ENCODE measurements around the gene PRSS58. TPM values are rescaled to one million over a fixed set of nuclear protein-coding genes. Genes with fewer than 3 reads are reported as not detected.

The PRSS58 gene
- total RNA-seq, 6 experiments from 2014 or later = not detected

DNA sequence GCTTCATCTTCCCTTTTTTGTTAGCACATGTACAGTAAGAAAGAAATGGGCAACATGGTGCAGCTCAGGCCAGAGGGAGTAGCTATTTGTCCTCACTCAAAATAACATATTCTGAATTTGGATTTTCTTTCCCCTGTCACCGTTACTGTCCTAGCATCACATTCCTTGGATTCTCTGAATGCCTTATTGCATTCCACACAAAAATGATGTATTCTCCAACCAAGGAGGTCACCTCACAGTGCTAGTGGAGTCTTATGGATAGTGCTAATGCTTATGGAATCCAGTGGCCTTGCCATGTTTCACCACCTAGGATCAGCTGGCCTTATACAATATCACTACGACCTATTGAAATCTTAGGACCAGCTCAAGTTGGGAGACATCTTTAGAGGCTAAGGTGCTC, 7.2 kb downstream of the PRSS58 start:
- WGBS (ENCODE audit: insufficient coverage, low coverage, low lambda C conversion rate, missing lambda C conversion rate) = 77% methylated on average over 2 of the region's 2 CpGs
- intact Hi-C loops (cut with DNase I) = no loop called here
- no peak for ATAC-seq

GRCh38 chr7:142249918-142250317, 7.9 kb downstream of the PRSS58 start:
- TF ChIP-seq CTCF (IDR thresholded peaks at IDR 0.05) = no peak
- no peak for TF ChIP-seq POLR2A (IDR thresholded peaks at IDR 0.05)
- ATAC-seq (no peak), DNase-seq (no peak)
- H3K4me1 ChIP-seq = no peaks in the 10 kb centered on the region
- H3K27me3 ChIP-seq = no peaks in the 10 kb centered on the region
- no peak overlapping the region for H3K4me3 ChIP-seq
- no peak overlapping the region for H3K27ac ChIP-seq
- no peaks in the 10 kb centered on the region for H3K36me3 ChIP-seq
- intact Hi-C loops (cut with DNase I) = no loop called here
- H3K9me3 ChIP-seq = no peaks in the 10 kb centered on the region

More for the DNA sequence above, 7.2 kb downstream of the PRSS58 start:
- H3K27ac ChIP-seq = no peak overlapping the region
- H3K27me3 ChIP-seq = no peaks in the 10 kb centered on the region
- TF ChIP-seq POLR2A (IDR thresholded peaks at IDR 0.05) (no peak), CTCF (IDR thresholded peaks at IDR 0.05) (no peak)
- no peaks in the 10 kb centered on the region for H3K9me3 ChIP-seq
- no peak overlapping the region for H3K4me3 ChIP-seq
- no peak for DNase-seq
- no peaks in the 10 kb centered on the region for H3K36me3 ChIP-seq
- no peaks in the 10 kb centered on the region for H3K4me1 ChIP-seq

- DNase-seq = no peak
- no peak for ATAC-seq
- no peaks in the 10 kb centered on the region for H3K9me3 ChIP-seq
- no peaks in the 10 kb centered on the region for H3K27me3 ChIP-seq
- no peak overlapping the region for H3K4me3 ChIP-seq
- H3K36me3 ChIP-seq = no peaks in the 10 kb centered on the region
- TF ChIP-seq CTCF (IDR thresholded peaks at IDR 0.05) (no peak), POLR2A (IDR thresholded peaks at IDR 0.05) (no peak)
- no peak overlapping the region for H3K27ac ChIP-seq
- intact Hi-C loops (cut with DNase I) = no loop called here
- WGBS (ENCODE audit: insufficient coverage, low coverage, low lambda C conversion rate, missing lambda C conversion rate) = 35% methylated on average over 7 of the region's 7 CpGs
- H3K4me1 ChIP-seq = no peaks in the 10 kb centered on the region
These were observed 9.4 kb downstream of the PRSS58 start for GRCh38 chr7:142248166-142249160.

- ATAC-seq = no peak
- DNase-seq = no peak
- intact Hi-C loops (cut with DNase I) = no loop called here
- no peaks in the 10 kb centered on the region for H3K36me3 ChIP-seq
- no peaks in the 10 kb centered on the region for H3K9me3 ChIP-seq
- TF ChIP-seq POLR2A (IDR thresholded peaks at IDR 0.05) (no peak), CTCF (IDR thresholded peaks at IDR 0.05) (no peak)
- no peak overlapping the region for H3K27ac ChIP-seq
- no peak overlapping the region for H3K4me3 ChIP-seq
- no peaks in the 10 kb centered on the region for H3K27me3 ChIP-seq
- 40% methylated on average over 1 of the region's 10 CpGs for WGBS (ENCODE audit: insufficient coverage, low coverage, low lambda C conversion rate, missing lambda C conversion rate)
- H3K4me1 ChIP-seq = no peaks in the 10 kb centered on the region
These were observed 14.0 kb downstream of the PRSS58 start for GRCh38 chr7:142243823-142244222.

Measured in right lobe of liver (tissue), 6 donors.